HG03558 (cell line): Measurements from ENCODE around the gene SFTPA2.
"Not testable (repeated sequence)": the region's sequence is repeated elsewhere in the genome, so short reads cannot be mapped to it uniquely, and the experiment has no call there.

Experiments used
- ATAC-seq: cut with Tn5 transposase; IDR thresholded peaks from one replicate; pipeline ENCODE4 v1.9.1; 2021; ENCODE audit warnings: moderate number of reproducible peaks; ENCODE audit not compliant: unreplicated experiment; ENCODE audit errors: extremely low read depth

The SFTPA2 gene

DNA sequence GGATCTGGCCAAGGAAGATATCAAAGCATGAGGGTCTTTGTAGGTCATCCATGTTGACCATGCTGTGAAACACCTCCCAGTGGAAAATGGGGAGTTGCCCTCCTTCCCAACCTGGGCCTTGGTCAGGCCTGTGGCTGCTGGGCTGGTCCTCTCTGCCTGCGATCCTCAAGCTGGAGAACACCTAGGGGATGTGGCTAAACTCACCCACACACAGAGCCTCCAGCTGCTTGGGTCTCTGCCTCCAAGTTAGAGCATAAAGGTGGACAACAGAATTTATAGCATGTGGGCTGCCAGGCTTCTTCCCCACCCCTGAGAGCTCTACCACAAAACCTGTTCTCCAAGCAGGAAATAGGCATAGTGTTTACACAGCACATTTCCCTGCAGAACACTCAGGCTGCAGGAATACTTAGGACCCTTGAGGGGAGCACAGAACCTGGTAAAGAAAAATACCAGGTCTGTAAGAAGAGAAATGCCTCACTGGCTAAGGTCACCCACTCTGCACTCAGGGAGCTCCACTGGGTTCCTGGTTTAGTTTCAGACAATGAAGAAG is at the start of gene SFTPA2:
Gene SFTPA2 (minus strand): TSS at position 248 of the 550 bp plus-strand sequence. CDS start 924 bp downstream, outside the sequence.
- no peak for ATAC-seq

DNA sequence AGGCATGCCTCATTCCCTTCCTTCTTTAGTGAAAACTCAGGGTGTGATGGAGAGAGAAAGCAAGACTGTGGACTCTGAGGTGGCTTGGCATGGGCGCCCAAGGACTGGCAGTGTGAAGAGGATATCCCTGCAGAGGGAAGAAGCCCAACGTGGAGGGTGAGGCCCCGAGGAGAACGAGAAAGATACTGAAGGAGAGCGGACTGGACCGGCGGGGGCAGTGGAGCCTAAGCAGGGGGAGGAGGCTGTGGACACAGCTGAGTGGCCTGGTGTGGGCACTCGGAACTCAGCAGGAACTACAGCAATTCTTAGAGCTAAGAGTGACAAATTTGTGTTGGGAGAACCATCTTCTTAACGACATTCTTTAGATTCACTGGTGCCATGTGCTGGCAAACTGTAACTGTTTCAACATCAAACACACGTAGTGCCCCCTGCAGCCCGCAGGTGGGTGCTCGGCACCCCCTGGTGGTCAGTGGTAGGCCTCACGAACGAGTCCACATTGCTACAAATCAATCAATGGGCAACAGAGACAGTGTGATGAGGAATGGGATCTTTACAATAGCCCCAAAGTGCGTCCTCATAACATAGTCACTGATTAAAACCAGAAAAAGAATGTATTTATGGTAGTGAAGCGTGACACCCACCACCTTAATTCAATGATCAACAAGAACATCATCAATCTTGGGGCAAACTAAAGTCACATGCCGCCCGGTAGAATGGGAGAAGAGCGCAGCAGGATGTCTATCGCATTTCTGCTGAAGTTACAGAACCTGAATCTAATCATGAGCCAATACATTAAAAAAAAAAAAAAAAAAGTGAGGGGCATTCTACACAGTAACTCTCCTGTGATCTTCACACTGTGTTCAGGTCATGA is 48.5 kb upstream of the SFTPA2 start:
- ATAC-seq: no peak

DNA sequence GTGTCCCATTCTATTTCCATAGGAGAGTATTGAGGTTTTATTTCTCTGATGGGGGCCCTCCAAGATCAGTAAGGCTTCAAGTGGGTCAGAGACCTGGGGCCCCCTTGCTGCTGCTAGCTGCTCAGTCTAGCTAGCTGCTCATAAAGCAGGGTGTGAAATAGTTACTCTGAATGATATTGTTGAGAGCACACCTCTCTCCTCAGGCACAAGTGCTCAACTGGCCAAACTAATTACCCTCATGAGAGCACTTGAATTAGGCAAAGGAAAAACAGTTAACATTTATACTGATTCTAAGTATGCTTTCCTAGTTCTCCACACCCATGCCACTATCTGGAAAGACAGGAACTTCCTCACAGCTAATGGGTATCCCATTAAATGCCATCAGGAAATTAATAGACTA is 45.1 kb upstream of the SFTPA2 start:
- ATAC-seq: no peak

DNA sequence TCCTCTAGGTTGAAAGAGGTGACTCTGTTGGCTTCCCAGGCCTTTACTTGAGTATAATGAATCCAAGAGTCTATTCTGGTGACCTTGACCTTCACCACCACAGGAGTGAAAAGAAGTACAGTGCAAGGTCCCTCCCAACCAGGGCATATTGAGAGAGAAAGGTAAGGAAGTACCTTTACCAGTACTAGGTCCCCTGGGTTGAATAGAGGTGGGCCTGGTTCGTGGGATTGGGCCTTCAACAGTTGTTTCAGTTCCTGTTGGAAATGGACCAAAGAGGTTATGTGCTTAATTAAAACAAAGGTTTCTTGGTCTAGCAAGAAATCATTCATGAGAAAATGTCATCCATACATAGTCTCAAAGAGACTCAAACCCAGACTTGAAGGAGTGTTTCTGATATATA is 44.1 kb upstream of the SFTPA2 start:
- ATAC-seq: no peak

DNA sequence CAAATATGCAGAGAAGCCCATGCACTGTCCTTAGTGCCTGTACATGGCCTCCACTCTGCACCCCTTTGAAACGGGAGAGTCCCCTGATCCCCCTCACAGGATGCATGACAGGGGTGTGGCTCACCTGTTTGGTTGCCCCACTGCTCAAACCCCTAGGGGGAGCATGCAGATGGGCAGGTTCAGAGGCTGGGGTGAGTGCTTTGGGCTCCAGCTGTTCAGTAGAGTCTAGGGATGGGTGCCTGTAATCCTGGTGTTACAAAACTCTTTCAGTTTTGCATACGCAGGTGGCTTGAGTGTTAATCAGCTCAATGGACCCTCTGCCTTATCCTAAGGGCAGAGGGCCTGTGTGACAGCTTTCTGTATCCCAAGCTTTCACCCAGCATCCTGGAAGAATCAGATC is 42.7 kb upstream of the SFTPA2 start:
- ATAC-seq: no peak

DNA sequence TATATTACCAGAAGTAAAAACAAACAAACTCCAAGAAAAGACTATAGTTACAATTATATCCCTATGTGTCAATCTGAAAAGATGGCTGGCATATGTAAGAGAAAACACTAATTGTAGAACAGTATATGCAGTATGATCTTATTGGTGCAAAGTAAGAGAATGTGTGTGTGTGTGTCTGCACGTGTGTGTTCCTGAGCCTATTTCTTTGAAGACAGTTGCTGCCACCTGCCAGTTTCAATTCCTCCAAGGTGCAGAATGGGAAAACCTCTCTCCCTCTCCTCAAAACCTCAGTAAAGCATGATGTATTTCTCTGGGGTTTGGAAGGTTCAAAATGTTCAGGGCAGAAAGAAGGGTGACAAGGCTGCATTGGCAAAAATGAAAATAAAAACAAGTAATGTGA is 41.7 kb upstream of the SFTPA2 start:
- no peak for ATAC-seq

DNA sequence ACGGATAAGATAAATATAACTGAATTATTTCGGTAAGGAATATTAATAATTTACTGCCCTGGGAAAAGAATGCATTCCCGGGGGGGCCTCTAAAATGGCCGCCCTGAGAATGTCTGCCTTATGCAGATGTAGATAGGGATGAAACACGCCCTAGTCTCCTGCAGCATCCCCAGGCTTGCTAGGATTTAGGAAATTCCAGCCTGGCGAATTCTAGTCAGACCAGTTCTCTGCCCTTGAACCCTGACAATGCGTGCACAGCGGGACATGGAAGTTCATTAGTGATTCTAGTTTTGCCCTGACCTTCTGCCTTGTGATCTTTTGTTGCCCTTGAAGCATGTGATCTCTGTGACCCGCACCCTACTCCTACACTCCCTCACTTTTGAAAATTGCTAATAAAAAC is 39.4 kb upstream of the SFTPA2 start:
- ATAC-seq: not testable (repeated sequence)

DNA sequence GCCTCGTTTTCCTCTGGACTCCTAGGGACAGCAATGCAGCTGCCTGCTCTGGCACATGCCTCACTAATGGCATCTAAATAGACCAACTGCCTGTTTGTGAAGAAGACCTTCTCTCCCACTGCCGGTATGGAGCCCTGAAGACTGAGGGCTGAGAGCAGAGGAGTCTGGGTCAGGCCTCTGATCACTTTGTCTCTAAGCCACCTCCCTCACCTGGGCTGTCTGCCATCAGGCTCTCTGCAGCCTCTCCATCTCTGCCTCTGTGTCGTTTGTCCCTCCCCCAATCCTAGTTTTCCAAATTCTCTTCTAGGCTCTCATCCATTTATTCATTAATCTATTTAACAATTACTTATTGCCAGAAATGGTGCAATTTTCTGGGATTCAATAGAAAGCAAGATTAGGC is 35.3 kb upstream of the SFTPA2 start:
- no peak for ATAC-seq

DNA sequence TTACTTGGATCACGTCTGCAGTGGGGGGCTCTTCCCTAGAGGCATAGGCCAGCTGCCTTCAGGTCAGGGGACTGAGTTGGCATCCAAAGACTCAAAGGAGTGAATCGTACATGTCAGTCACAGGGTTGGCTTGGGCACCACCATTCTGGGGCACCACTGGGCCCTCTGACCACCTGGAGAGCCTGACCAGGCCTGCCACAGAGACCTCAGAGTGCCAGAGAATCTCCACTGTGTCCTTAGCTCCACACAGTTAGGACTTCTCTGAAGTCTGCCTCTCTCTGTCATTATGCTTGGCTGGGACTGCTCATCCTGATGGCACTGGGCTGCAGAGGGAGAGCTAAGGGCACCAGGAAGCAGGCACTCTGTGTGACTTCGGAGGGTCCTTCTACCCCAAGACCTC is 34.4 kb upstream of the SFTPA2 start:
- not testable (repeated sequence) for ATAC-seq

DNA sequence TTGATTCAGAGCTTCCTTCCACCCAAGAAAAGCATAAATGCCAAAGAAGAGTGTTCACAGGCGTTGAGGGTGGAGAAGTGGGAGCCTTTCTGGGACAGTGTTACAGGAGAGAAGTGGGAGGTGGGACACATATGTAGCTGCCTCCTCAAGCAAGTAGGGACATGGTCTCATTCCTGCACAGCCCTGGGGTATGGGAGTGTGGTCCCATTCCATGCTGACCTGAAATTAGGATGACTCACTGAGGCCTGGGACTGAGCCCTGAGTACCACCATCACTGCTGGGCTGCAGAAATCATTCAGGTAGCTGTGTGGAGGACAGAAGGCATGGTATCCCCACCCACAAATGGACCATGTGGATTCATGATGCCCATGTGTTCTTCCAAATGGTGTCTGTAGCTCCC is 33.2 kb upstream of the SFTPA2 start:
- ATAC-seq: no peak

DNA sequence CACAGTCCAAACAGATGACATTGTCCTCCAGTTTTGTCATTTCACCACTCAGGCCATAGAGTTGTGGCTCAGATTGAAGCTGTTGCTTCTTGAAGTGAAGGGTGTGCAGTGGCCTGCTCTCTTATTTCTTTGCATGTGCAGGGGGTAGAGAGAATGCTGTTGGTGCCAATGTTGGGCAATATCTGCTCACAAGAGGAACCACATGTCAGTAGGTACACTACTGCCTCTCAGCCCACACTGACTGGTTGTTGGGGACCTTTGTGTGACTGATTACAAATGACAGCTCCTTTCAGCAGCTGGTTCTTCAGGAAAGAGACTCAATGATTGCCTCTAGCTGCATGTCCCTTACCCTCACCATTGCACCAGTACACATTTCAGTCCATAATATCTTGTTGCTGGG is 28.6 kb upstream of the SFTPA2 start:
- no peak for ATAC-seq

DNA sequence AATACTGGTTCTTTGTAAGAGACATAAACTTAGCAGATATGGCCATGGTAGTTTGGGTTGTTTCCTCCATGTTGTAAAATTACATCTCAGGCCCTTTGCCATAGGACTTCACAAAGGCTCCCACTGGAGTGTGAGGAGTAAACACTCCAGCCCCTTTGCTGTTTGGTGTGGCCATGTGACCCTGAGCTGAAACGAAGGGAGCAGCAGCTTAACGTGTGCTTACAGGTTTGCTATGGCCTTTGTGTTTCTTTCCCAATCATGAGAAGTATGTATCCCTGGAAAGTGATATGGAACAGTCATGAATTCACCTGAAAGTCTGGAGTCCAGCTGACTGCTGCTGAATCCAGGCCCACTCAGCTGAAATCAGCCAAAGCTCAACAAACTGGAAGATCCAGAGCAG is 26.7 kb upstream of the SFTPA2 start:
- no peak for ATAC-seq

DNA sequence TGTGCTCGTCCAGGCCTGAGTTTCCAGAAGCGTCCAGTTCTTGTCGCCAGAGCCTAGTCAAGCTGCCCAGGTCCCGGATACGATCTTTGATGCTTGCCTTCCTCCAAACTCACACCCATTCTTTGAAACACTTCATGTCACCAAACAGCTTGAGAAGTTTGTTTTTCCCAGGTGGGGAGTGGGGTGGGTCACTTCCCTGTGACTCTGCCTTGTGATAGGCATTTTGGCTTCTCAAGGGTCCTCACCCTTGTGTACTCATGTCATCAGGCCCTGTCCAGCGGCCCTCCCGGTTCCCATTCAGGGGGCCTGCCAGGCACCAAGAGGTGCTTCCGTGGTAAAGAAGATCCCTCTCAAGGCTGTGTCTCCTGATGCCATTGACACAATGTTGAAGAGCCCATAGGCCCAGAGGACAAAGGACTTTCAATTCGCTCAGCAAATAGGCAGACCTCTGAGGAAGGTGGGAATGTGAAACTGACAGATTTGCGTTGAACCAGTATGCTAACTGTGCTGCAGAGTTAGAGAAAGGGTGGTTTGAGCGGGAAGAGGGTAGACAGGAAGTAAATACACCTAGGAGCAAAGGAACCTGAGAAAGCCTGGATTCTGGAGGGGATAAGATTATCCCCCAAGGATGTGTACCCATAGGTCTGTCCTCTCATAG is 25.8 kb upstream of the SFTPA2 start:
- ATAC-seq: no peak

DNA sequence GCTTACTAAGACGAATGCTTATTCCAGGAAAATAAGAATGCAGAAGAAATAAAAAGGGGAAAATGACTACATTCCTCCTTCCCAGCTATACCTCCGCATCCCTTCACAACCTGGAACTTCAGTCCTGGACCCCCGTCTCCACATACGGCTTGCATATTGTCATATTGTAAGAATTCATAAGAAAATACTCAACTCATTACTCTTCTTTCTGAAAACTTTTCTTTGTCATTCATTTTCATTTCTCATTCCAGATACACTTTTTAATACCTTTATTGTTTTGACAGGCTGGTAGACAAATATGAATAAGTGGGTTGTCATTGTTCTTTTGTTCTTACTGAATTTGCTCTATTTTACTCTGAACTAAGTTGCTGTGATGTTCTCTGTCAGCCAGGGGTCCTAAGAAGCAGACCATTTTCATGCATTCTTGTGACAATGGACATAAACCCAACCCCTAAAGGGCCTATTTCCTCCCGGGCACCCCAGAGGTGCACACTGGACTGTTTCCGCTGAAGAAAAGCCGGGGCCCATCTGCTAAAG is 23.3 kb upstream of the SFTPA2 start:
- ATAC-seq: no peak

DNA sequence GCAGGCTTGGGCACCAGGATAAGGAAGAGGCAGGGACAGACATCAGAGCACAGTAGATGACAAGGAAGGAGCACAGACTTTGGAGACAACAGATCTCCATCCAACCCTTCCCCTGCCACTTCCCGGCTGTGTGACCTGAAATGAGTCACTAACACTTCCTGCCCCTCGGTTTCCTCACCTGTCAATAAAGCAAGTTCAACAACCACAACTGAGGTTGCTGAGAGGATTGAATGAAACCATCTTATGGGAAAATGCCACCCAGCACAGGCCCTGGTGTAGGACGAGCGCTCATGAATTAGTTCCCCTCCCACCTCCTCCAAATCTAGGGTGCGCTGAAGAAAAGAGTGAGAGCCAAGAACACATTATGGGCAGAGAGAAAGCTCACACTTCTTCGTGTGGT is 22.7 kb upstream of the SFTPA2 start:
- not testable (repeated sequence) for ATAC-seq

DNA sequence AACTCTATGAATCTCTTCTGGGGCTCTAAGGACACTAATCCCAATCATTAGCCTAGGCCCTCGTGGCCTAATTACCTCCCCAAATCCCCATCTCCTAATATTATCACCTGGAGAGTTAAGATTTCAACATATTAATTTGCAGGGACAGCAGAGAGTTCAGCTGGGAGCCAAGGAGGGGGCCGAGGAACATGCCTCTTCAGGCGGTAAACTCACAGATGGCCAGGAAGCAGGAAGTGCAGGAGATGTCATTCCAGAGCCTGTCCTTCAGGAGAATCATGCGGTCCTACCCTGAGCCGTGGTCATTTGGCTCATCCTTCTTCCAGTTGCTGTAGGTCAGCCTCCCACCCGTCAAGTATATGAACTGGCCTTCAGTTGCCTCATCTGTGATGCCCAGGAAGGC is 21.9 kb upstream of the SFTPA2 start:
- ATAC-seq: no peak

DNA sequence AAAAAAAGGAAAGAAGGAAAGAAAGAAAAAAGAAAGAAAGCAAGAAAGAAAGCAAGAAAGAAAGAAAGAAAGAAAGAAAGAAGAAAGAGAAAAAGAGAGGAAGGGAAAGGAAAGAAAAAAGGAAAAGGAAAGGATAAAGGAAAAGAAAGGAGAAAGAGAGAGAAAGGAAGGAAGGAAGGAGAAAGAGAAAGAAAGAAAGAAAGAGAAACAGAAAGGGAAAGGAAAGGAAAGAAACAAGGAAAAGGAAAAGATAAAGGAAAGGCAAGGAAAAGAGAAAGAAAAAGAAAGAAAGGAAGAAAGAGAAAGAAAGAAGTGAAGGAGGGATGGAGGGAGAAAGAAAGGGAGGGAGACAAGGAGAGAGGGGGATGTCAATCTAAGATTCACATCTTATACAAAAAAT is 20.8 kb upstream of the SFTPA2 start:
- no peak for ATAC-seq

DNA sequence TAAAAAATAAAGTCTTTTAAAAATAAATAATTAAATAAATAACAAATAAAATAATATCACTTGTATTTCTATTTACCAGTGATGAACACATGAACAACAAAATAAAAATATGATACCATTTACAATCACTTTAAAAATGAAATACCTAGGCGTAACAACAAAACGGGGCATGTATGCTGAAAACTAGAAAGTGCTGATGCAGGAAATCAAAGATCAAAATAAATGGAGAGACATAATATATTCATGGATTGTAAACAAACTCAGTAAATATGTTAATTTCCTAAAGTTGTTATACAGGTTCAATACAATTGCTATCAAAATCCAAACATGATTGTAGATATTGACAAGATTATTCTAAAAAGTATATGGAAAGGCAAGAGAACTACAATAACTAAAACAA is 19.2 kb upstream of the SFTPA2 start:
- ATAC-seq: no peak

DNA sequence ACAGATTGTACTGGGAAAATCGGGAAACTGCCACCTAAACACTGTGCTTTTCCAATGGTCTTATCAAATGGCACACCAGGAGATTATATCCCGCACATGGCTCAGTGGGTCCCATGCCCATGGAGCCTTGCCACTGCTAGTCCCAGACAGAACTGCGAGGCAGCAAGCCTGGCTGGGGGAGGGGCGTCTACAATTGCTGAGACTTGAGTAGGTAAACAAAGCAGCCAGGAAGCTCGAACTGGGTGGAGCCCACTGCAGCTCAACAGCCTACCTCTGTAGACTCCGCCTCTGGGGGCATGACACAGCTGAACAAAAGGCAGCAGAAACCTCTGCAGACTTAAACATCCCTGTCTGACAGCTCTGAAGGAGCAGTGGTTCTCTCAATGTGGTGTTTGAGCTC is 10.4 kb upstream of the SFTPA2 start:
- ATAC-seq: not testable (repeated sequence)

DNA sequence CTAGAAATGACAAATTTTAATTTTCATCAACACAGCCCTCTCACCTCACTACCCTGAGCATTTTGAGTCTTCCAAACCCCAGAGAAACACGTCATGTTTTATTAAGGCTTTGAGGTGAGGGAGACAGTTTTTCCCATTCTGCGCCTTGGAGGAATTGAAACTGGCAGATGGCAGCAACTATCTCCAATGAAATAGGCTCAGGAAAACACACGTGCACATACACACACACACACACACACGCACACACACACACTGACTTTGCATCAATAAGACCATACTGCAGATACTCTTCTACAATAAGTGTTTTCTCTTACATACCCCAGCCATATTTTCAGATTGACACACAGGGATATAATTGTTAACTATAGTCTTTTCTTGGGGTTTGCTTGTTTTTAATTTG is 3.2 kb upstream of the SFTPA2 start:
- ATAC-seq: no peak

DNA sequence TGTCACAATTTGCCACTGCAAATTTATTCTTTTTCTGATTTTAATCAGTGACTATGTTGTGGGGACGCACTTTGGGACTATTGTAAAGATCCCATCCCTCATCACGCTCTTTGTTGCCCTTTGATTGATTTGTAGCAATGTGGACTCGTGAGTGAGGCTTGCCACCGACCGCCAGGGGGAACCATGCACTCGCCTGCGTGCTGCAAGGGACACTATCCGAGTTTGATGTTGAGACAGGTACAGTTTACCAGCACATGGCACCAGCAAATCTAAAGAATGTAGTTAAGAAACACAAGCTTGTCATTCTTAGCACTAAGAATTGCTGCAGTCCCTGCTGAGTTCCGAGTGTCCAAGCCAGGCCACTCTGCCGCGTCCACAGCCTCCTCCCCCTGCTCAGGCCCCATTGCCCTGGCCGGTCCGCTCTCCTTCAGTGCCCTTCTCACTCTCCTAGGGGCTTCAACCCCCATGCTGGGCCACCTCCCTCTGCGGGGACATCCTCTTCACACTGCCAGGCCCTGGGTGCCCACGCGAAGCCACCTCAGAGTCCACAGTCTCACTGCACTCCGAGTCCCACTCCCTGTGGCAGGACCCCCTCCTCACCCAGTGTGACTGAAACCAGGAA is 2.0 kb upstream of the SFTPA2 start:
- ATAC-seq: peak; percentile 80
